Memory B cell (primary cell): ENCODE results near the gene EFCAB8.
A peak's percentile ranks its signal among the peaks of the same experiment; 100 is the strongest.

ENCODE experiments used
- ATAC-seq: fragments of 150-1000 bp; cut with Tn5 transposase; 2 replicates; pipeline ENCODE4 v1.10.0; 2021; ENCODE audit warnings: low read depth, mild to moderate bottlenecking, moderate library complexity
- DNase-seq, 2 donors: peaks; one replicate each; pipeline ENCODE4 v3.0.0; 2022; ENCODE audit warnings: low spot score in 2 of 2
- H3K27ac Mint-ChIP-seq: one replicate; pipeline ENCODE4 v1.8.0; 2022; ENCODE audit warnings: mild to moderate bottlenecking, moderate library complexity, mixed read lengths
- H3K27me3 Mint-ChIP-seq: one replicate; pipeline ENCODE4 v1.8.0; 2022; ENCODE audit warnings: mixed read lengths
- H3K36me3 Mint-ChIP-seq: one replicate; pipeline ENCODE4 v1.8.0; 2022; ENCODE audit warnings: mild to moderate bottlenecking, mixed read lengths
- H3K4me1 Mint-ChIP-seq: one replicate; pipeline ENCODE4 v1.8.0; 2022; ENCODE audit warnings: mixed read lengths
- H3K4me3 Mint-ChIP-seq: one replicate; pipeline ENCODE4 v1.8.0; 2022; ENCODE audit warnings: mild to moderate bottlenecking, moderate library complexity, mixed read lengths
- H3K9me3 Mint-ChIP-seq: one replicate; pipeline ENCODE4 v1.8.0; 2022; ENCODE audit warnings: mixed read lengths

Gene EFCAB8

DNA sequence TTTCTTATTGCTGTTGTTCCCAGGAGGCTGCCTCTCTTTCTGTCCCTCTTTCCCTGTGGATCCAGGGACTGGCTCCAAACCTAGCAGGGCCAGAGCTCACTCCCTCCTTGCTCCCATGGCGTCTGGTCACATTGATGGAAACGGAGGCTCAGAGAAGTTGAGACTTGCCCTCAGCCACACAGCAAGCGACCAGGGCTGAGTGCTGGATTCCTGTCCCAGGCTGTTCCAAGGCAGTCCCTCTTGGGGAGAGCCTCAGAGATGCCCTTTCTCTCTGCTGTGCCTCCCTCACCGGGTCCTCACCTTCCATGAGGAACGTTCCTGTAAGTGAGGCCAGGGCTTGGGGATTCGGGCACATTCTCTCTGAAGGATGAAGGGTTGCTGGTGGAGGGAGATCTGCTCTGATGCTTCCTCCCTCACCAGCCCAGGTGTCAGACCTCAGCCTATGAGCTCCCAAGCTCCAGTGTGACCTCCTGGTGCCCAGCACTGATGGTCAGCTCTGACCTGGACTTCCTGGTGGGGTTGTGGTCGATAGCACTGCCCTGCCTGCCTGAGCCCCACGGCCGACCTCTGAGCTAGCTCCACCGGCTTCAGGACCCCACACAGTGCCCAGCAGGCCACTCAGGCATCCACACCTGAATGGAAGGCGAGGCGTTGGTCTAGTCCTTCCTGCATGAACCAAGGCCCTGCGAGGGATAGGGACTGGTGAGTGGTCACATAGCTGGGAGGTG, 118.7 kb downstream of the EFCAB8 start:
- Mint-ChIP-seq H3K27ac (no peak overlapping the region), H3K36me3 (peaks cover 2% of the 10 kb centered on the region), H3K27me3 (no peaks in the 10 kb centered on the region), H3K4me1 (peaks cover 9% of the 10 kb centered on the region), H3K9me3 (peaks cover 3% of the 10 kb centered on the region), H3K4me3 (no peak overlapping the region)
- no peak for DNase-seq
- ATAC-seq = no peak

DNA sequence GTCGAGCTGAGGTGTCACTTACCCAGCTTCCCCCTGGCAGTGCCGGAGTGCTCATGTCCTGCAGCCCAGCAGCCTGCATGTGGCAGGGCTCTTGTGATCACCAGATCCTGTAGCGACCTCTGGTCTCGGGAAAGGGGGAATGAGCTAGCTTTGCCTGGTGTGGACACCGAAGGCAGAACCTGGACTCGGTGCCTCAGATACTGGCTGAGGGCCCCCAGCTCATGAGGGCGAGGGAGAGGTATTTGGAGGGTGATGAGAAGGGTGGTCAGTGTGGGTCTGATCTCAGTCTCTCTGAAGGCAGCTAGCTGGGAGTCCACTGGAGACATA, 119.2 kb downstream of the EFCAB8 start:
- H3K4me1 Mint-ChIP-seq = peaks cover 7% of the 10 kb centered on the region
- H3K27ac Mint-ChIP-seq = no peak overlapping the region
- no peaks in the 10 kb centered on the region for H3K27me3 Mint-ChIP-seq
- H3K9me3 Mint-ChIP-seq = peaks cover 3% of the 10 kb centered on the region
- H3K4me3 Mint-ChIP-seq = no peak overlapping the region
- ATAC-seq (no peak), DNase-seq (no peak)
- H3K36me3 Mint-ChIP-seq = peaks cover 2% of the 10 kb centered on the region

DNA sequence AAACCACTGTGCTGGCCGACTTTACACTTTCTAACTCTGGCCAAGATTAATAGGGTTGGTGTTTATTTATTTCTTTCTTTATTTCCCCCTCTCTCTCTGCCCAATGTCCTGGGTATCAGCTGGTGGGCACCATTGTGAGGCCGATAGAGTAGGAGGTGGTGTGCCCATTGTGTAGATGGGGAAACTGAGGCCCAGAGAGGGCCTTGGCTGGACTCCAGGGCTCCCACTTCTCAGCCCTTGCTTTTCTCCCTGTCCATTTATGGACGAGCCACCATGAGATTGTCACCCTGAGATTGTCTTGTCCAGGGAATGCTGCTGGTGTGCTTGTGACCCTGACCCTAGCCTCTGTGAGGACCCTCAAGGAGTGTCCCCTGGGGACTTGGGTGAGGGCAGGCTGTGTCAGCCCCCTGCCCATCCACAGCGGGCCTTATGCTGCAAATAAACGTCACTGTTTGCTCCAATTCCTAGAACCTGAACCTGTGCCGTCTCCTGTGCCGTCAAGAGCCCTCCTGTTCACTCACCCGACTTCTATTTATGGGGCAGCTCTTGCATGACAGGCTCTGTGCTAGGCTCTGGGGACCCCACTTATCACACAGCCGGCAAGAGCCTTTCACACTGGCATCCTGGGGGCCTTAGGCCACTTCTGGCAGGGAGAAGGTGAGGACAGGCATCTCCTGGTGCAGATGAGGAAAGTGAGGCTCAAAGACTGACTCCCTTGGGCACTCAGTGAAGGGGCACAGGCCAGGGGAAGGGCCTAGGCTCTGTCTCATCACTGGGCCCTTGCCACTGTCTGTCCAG, 120.7 kb downstream of the EFCAB8 start:
- no peak overlapping the region for H3K27ac Mint-ChIP-seq
- no peak for DNase-seq
- peaks cover 2% of the 10 kb centered on the region for H3K36me3 Mint-ChIP-seq
- H3K9me3 Mint-ChIP-seq = peaks cover 3% of the 10 kb centered on the region
- no peaks in the 10 kb centered on the region for H3K27me3 Mint-ChIP-seq
- H3K4me3 Mint-ChIP-seq = no peak overlapping the region
- ATAC-seq = no peak
- peaks cover 5% of the 10 kb centered on the region for H3K4me1 Mint-ChIP-seq

DNA sequence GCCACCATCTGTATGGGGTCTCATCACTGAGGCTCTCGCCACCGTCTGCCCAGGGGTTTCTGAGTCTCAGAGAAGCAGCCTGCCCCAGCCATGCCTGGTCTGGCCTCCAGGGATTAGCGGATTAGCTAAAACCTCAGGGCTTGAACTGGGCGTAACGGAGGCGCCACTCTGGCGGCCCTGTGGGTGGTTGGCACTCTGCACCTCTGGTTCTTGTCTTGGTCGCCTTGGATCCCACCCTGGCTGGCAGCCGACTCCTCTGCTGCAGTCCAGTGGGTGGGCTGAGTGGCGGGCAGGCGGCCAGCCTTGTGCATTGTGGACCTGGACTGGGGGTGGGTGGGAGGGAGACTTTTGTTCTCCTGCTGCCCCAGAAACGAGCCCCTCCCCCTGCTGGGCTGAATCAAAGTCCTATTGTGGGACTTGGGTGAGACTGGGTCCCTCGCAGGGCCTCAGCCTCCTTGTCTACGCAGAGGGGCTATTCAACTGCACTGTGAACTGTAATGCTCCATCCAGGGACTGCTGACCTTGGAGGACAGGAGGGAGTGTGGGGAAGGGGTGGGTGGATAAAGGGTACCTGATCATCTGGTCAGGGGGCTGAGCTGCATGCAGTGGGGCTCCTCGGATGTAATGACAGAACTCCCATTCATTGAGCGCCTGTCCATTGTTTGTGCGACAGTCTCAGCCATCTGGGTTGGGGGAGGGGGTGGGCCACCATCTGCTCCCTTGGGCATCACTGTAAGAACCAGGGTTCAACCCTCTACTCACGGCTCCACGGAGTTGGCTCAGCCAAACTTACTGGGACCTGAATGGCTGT, 121.6 kb downstream of the EFCAB8 start:
- peaks cover 2% of the 10 kb centered on the region for H3K36me3 Mint-ChIP-seq
- no peaks in the 10 kb centered on the region for H3K27me3 Mint-ChIP-seq
- peaks cover 3% of the 10 kb centered on the region for H3K9me3 Mint-ChIP-seq
- DNase-seq (no peak), ATAC-seq (no peak)
- H3K4me1 Mint-ChIP-seq = no peaks in the 10 kb centered on the region
- H3K27ac Mint-ChIP-seq = peak overlapping the region; percentile 38
- no peak overlapping the region for H3K4me3 Mint-ChIP-seq

DNA sequence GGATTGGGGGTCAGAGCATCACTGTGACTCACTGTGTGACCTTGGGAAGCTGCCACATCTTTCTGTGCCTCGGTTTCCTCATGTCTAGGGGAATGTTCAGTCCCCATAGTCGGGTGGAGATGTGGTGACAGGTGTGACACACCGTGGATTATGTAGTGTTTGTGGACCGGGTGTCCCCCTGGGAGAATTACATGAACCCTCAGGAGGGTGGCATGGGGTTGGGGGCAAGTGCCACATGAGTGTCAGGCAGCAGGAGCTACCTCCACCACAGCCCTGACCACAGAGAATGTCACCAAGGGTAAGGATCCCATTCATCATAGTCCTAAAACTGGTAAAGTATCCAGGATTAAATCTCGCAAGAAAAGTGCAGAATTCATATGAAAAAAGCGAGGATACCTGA, 122.3 kb downstream of the EFCAB8 start:
- Mint-ChIP-seq H3K4me1 (no peaks in the 10 kb centered on the region), H3K27me3 (no peaks in the 10 kb centered on the region), H3K27ac (peak overlapping the region; percentile 38), H3K36me3 (peaks cover 2% of the 10 kb centered on the region), H3K9me3 (peaks cover 3% of the 10 kb centered on the region), H3K4me3 (no peak overlapping the region)
- ATAC-seq = no peak
- DNase-seq = no peak

DNA sequence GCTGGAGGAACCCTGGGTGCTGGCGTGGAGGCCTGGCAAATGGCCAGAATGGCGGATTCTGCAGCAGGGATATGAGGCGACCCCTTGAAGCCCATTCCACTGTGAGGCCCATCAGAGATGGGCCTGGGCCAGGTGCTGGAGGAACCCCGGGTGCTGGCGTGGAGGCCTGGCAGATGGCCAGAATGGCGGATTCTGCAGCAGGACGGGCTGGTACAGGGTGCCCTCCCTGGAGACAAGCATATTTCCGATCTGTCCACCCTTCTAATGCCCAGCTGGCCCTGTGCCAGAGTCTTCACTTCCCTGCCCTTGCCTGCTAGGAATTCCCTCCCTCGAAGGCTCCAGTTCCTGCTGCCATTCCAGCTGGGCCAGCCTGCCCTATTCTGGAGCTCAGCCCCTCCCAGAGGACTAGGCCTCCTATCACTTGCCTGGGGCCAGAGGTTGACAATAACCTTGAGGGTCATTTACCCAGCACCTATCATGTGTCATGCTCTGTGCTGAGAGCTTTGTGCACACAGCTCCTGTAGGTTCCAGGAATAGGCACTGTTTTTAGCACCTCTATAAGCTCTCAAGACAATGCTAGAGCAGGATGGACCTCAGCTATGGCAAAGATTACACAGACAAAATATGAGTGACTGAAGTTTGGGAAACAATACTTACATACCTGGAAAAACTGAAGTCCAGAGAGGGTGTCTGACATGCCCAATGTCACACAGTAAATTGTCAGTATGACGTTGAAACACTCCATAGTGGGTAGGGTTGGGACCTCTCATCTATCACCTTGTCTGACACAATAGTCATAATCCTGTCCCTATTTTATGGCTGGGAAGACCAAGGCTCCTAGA, 124.1 kb downstream of the EFCAB8 start:
- no peak overlapping the region for H3K4me3 Mint-ChIP-seq
- no peaks in the 10 kb centered on the region for H3K4me1 Mint-ChIP-seq
- no peaks in the 10 kb centered on the region for H3K36me3 Mint-ChIP-seq
- DNase-seq (no peak), ATAC-seq (no peak)
- no peaks in the 10 kb centered on the region for H3K27me3 Mint-ChIP-seq
- H3K9me3 Mint-ChIP-seq = no peaks in the 10 kb centered on the region
- peak overlapping the region; percentile 45 for H3K27ac Mint-ChIP-seq

DNA sequence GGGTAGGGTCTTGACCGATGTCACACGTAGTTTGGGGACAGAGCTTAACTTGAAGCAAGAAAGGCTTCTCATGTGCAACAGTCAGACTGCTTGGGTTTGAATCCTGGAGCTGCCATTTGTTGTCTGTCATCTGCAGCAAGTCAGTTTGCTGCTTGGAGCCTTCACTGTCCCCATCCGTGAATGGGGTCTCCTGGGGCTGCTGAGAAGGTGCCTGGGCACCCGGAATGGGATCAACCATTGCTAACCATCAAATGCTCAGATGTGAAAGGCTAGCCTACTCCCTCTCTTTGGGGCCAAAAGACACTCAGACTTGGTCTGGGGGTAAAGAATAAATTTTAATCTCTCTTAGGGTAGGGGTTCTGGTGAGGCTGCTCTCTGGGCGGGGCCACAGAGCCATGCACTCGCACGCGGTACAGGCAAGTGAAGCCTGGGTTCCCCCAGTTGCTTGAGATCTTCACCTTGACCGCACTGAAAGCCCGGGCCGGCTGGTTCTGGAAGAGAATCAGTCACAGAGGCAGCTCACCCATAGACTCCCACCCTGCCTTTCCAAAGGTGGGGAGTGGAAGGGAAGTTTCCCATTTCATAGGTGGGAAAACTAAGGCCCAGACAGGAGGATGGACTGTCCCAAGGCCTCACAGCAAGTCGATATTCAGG, 124.9 kb downstream of the EFCAB8 start:
- Mint-ChIP-seq H3K27me3 (no peaks in the 10 kb centered on the region), H3K4me3 (no peak overlapping the region), H3K27ac (no peak overlapping the region), H3K9me3 (no peaks in the 10 kb centered on the region), H3K4me1 (no peaks in the 10 kb centered on the region), H3K36me3 (no peaks in the 10 kb centered on the region)
- DNase-seq = no peak
- no peak for ATAC-seq

DNA sequence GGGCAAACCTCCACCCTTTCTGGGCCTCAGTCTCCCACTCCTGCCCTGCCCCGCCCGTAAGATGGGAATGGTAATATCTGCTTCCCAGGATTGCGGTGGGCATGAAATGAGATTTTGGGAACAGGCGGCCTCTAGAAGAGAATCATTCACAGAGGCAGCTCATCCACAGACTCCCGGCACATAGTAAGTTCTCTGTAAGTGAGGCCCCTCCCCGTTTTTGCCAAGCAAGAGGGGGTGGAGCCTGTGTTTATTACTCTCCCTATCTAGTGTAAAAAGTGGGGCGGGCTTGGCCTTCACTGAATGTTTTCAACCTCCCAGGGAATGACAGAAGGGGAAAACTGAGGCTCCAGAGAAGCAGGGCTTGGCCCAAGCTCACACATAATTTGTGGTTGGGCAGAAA, 125.5 kb downstream of the EFCAB8 start:
- Mint-ChIP-seq H3K9me3 (no peaks in the 10 kb centered on the region), H3K27ac (no peak overlapping the region), H3K4me1 (no peaks in the 10 kb centered on the region), H3K4me3 (no peak overlapping the region), H3K27me3 (no peaks in the 10 kb centered on the region), H3K36me3 (no peaks in the 10 kb centered on the region)
- DNase-seq (no peak), ATAC-seq (no peak)

DNA sequence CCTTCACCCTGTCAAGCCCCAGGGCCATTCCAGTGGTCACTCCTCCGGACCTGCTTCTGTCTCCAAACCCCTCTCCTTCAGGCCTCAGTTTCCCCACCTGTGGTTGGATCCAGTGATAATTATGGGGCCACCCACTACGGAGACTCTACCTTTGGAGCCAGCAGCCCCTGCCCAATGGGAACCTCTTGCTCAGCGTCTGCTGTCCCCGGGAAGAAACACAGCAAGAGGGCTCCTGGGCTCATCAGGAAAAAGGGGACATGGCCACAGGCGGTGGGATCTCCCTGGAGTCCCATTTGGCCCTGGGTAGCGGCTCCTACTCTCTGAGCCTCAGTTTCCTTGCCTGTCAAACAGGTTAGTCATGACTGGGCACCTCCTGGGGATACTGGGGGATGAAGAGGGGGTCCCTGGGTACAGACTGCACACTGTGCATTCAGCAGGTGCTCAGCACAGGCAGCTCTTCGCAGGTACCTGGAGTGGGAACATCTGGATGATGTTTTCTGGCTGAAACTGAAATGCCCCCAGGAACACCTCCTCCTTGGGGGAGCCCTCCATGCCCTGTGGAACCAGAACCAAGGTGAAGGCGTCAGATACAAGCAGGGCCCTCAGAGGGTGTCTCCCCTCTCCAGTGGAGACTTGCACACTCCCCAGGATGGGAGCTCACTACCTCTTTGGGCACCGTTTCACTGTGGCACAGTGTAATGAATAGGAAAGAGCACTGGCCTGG, 126.1 kb downstream of the EFCAB8 start:
- H3K9me3 Mint-ChIP-seq = no peaks in the 10 kb centered on the region
- H3K4me1 Mint-ChIP-seq = no peaks in the 10 kb centered on the region
- no peaks in the 10 kb centered on the region for H3K36me3 Mint-ChIP-seq
- H3K4me3 Mint-ChIP-seq = no peak overlapping the region
- no peak for DNase-seq
- H3K27me3 Mint-ChIP-seq = no peaks in the 10 kb centered on the region
- no peak overlapping the region for H3K27ac Mint-ChIP-seq
- no peak for ATAC-seq

DNA sequence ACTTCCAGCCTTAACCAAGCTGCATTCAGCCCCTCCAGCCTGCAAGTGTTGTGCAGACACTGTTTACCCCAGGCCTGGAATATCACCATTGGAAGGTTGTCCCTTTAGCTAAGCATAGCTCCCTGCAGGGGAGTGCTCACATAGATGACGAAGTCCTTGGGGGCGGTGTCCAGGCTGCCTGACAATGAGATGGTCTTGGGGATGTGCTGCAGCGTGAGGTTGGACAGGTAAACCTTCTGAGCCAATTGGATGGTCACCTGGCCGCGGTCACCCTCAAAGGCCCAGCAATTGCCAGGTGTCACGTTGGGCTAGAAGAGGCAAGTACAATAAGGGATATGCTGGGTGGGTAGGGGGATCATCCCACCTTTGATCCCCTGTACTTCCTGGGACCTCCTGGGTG, 126.9 kb downstream of the EFCAB8 start:
- H3K4me3 Mint-ChIP-seq = no peak overlapping the region
- DNase-seq = no peak
- no peaks in the 10 kb centered on the region for H3K4me1 Mint-ChIP-seq
- H3K36me3 Mint-ChIP-seq = no peaks in the 10 kb centered on the region
- ATAC-seq = no peak
- H3K27ac Mint-ChIP-seq = no peak overlapping the region
- H3K9me3 Mint-ChIP-seq = no peaks in the 10 kb centered on the region
- H3K27me3 Mint-ChIP-seq = no peaks in the 10 kb centered on the region

DNA sequence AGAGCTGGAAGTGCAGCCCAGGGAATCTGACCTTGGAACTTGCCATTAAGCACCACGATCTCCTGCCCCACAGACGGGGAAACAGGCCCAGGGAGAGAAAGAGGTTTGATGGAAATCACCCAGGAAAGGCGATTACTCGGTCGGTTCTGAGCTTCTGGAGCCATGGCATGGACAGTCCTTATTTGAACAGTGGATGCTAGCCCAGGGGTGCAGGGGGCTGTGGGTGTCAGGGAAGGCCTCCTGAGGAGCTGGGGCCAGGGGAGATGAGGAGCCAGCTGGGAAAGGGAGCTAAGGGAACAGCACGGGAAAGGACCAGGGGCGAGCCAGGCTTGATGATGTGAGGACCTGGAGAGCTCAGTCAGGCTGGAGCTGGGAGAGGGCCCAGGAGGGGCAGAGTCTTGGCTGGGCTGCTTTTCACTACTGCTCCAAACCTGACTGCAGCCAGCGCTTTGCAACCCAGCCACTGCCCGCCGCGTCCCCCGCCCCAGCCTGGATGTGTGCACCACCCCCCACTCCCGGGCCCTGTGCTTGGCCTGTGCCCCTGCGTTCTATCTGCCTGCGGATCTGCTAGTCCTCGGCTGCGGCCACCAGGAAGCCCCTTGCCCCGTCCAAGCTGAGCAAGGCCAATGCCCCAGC, 127.7 kb downstream of the EFCAB8 start:
- Mint-ChIP-seq H3K36me3 (no peaks in the 10 kb centered on the region), H3K4me1 (peaks cover 6% of the 10 kb centered on the region), H3K27ac (no peak overlapping the region), H3K4me3 (no peak overlapping the region), H3K9me3 (no peaks in the 10 kb centered on the region), H3K27me3 (no peaks in the 10 kb centered on the region)
- ATAC-seq (no peak), DNase-seq (no peak)

DNA sequence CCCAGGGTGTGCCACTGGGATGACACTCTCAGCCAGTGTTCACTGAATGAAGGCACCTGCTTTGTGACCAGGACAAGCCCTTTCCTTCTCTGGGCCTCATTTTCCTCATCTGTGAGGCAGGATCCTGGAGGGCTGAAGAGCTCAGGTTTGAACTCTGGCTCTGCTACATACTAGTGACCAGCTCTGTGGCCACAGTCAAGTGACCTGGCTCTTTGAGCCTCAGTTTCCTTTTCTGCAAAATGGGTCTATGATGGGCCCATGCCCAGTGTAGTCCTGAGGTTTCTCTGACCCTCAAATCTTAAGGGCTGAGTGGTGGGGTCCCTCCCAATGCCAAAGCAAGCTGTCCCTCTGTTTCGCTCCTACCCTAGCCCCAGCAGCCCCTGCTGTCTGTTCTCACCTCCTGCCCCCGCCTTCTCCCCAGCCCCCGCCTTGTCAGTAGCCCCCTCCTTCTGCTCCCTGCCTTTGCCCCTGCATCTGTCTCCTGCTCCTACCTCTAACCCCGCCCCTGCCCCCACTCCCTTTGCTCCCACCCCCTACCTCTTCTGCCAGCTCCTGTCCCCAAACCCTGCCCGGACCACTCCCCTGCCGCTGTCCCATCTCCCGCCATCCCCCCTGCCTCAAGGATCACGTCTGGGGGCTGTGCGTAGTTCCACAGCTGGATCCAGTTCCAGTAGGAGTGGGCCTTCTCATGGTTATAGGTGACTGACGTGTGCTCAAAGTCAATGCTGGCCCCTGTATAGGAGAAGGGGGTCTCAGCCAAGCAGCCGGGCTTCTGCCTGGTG, 128.5 kb downstream of the EFCAB8 start:
- Mint-ChIP-seq H3K9me3 (no peaks in the 10 kb centered on the region), H3K27ac (no peak overlapping the region), H3K27me3 (no peaks in the 10 kb centered on the region), H3K4me3 (no peak overlapping the region), H3K36me3 (no peaks in the 10 kb centered on the region), H3K4me1 (peaks cover 8% of the 10 kb centered on the region)
- no peak for ATAC-seq
- DNase-seq = no peak
